Osteoblast (primary cell): ENCODE data around the gene RANBP17. TPM values are rescaled to one million over a fixed set of nuclear protein-coding genes. Genes with fewer than 3 reads are reported as not detected.
A peak's percentile ranks its signal among the peaks of the same experiment; 100 is the strongest.

ENCODE experiments used
- DNase-seq: peaks from one replicate; pipeline ENCODE4 v3.0.0; 2011; ENCODE audit warnings: low spot score, mixed read lengths; ENCODE audit not compliant: insufficient read length; ENCODE audit errors: missing footprints
- H2AFZ ChIP-seq: 2 replicates; pipeline ENCODE4 v1.6.0; 2011; ENCODE audit warnings: mild to moderate bottlenecking, low read length
- H3K27ac ChIP-seq: 2 replicates; pipeline ENCODE4 v1.5.1; 2011; ENCODE audit warnings: mild to moderate bottlenecking, low read depth, low read length, moderate library complexity
- H3K27me3 ChIP-seq: 2 replicates; pipeline ENCODE4 v1.6.0; 2012; ENCODE audit warnings: mild to moderate bottlenecking, control low read depth, inconsistent platforms, low read length, moderate library complexity; ENCODE audit not compliant: insufficient read depth
- H3K36me3 ChIP-seq: 2 replicates; pipeline ENCODE4 v1.5.1; 2011; ENCODE audit warnings: mild to moderate bottlenecking, low read length, control low read depth, moderate library complexity; ENCODE audit not compliant: insufficient read depth
- H3K4me1 ChIP-seq: 2 replicates; pipeline ENCODE4 v1.5.1; 2011; ENCODE audit warnings: mild to moderate bottlenecking, low read length, control low read depth, moderate library complexity; ENCODE audit not compliant: insufficient read depth
- H3K4me2 ChIP-seq: 2 replicates; pipeline ENCODE4 v1.6.0; 2011; ENCODE audit warnings: mild to moderate bottlenecking, low read length; ENCODE audit not compliant: insufficient read depth
- H3K4me3 ChIP-seq: fragments of 200-600 bp; sonication (generic); 3 replicates; pipeline ENCODE4 v1.5.1; 2012; ENCODE audit warnings: mild to moderate bottlenecking, low read length, inconsistent platforms; ENCODE audit not compliant: insufficient read depth
- H3K79me2 ChIP-seq: 2 replicates; pipeline ENCODE4 v1.6.0; 2012; ENCODE audit warnings: mild to moderate bottlenecking, low read length, control low read depth, inconsistent platforms; ENCODE audit not compliant: insufficient read depth
- H3K9me3 ChIP-seq: 2 replicates; pipeline ENCODE4 v1.5.1; 2011; ENCODE audit warnings: low read depth, low read length, control low read depth
- H4K20me1 ChIP-seq: 2 replicates; pipeline ENCODE4 v1.6.0; 2012; ENCODE audit warnings: mild to moderate bottlenecking, low read length, control low read depth; ENCODE audit not compliant: insufficient read depth
- total RNA-seq: library from RNA; depleted of rRNA; stranded (reverse); fragments of >200 nt; gene quantifications from 2 replicates; pipeline ENCODE4 v1.2.3, GENCODE V29; 2012
- TF ChIP-seq, protein P1 (sequence below): IDR thresholded peaks from 2 replicates; pipeline ENCODE4 v1.5.1; 2011; ENCODE audit warnings: mild to moderate bottlenecking, low read depth, low read length, moderate library complexity; ENCODE audit errors: extremely low read depth

The RANBP17 gene
- total RNA-seq, 1 donor = 4.0 TPM

DNA sequence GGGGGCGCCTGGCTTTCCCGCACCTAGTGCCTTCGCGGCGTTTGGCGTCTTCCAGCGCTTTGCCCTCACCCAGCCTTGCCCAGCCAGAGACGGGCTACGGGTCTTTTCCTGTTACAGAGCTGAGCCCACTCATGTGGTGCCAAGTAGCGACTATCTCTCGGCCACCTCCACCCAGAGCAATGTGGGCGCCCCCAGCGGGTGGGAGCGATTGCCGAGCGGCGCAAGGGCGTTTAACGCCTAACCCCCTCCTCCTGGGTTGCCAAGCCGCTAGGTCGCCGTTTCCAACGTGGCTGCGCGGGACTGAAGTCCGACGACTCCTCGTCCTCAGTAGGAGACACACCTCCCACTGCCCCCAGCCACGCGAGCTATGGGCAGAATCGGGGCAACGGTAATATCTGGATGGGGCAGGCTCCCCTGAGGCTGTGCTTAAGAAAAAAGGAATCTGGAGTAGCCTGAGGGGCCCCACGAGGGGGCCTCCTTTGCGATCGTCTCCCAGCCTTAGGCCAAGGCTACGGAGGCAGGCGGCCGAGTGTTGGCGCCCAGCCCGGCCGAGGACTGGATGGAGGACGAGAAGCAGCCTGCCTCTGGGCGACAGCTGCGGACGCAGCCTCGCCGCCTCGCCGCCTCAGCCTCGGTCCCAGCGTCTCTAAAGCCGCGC is 453.0 kb downstream of the RANBP17 start:
- Histone ChIP-seq H3K4me3 (peak overlapping the region; percentile 19), H2AFZ (no peak overlapping the region)

DNA sequence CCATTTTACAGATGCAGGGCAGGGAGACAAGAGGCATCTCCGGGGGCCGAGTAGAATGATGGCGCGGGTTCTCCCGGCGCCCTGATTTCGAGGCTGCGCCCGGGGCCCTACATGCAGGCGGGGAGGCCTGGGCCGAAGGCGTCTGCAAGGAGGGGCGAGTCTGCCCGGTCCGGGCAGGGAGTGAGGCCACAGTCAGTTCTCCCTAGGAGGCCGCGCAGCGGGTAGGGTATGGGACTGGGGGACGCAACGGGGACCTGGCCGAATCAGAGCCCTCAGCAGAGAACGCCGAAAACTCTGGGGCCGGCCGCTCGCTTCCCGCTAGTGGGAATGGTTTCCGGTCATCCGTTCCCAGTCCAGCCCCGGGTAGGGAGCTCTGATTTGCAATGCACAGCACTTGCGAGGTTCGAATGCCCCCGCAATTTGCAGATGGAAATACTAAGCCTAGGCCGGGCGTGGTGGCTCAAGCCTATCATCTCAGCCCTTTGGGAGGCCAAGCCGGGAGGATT is 453.6 kb downstream of the RANBP17 start:
- Histone ChIP-seq H3K4me2 (peak overlapping the region; percentile 32), H3K36me3 (no peaks in the 10 kb centered on the region), H3K9me3 (no peaks in the 10 kb centered on the region), H3K27ac (no peak overlapping the region), H3K27me3 (peaks cover 95% of the 10 kb centered on the region), H3K4me3 (peak overlapping the region; percentile 19), H4K20me1 (no peaks in the 10 kb centered on the region), H3K79me2 (no peaks in the 10 kb centered on the region), H2AFZ (no peak overlapping the region), H3K4me1 (no peaks in the 10 kb centered on the region)
- TF ChIP-seq, protein P1, sequence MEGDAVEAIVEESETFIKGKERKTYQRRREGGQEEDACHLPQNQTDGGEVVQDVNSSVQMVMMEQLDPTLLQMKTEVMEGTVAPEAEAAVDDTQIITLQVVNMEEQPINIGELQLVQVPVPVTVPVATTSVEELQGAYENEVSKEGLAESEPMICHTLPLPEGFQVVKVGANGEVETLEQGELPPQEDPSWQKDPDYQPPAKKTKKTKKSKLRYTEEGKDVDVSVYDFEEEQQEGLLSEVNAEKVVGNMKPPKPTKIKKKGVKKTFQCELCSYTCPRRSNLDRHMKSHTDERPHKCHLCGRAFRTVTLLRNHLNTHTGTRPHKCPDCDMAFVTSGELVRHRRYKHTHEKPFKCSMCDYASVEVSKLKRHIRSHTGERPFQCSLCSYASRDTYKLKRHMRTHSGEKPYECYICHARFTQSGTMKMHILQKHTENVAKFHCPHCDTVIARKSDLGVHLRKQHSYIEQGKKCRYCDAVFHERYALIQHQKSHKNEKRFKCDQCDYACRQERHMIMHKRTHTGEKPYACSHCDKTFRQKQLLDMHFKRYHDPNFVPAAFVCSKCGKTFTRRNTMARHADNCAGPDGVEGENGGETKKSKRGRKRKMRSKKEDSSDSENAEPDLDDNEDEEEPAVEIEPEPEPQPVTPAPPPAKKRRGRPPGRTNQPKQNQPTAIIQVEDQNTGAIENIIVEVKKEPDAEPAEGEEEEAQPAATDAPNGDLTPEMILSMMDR = no peak
- DNase-seq = peak; percentile 86

More for the DNA sequence above, 453.0 kb downstream of the RANBP17 start:
- H3K4me2 ChIP-seq = no peak overlapping the region
- DNase-seq = peak; percentile 86
- no peak overlapping the region for H3K27ac ChIP-seq
- no peaks in the 10 kb centered on the region for H3K9me3 ChIP-seq
- H3K36me3 ChIP-seq = no peaks in the 10 kb centered on the region
- H3K4me1 ChIP-seq = no peaks in the 10 kb centered on the region
- no peaks in the 10 kb centered on the region for H3K79me2 ChIP-seq
- TF ChIP-seq, protein P1 = no peak
- H4K20me1 ChIP-seq = no peaks in the 10 kb centered on the region
- H3K27me3 ChIP-seq = peaks cover 96% of the 10 kb centered on the region

DNA sequence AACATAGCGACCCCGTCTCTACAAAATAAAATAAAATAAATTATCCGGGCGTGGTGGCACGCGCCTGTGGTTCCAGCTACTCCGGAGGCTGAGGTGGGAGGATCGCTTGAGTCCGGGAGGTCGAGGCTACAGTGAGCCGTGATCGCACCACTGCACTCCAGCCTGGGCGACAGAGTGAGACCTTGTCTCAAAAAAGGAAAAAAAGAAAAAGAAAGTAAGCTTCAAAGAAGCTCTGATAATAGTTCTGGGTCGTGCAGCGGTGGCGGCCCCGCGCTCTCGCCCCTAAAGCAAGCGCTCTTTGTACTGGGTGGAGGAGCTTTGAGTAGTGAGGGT is 454.1 kb downstream of the RANBP17 start:
- Histone ChIP-seq H4K20me1 (no peaks in the 10 kb centered on the region), H3K4me1 (no peaks in the 10 kb centered on the region), H2AFZ (no peak overlapping the region), H3K27ac (no peak overlapping the region), H3K4me3 (no peak overlapping the region), H3K36me3 (no peaks in the 10 kb centered on the region), H3K79me2 (no peaks in the 10 kb centered on the region), H3K27me3 (peaks cover 93% of the 10 kb centered on the region), H3K4me2 (no peak overlapping the region), H3K9me3 (no peaks in the 10 kb centered on the region)
- TF ChIP-seq, protein P1 = no peak
- no peak for DNase-seq

DNA sequence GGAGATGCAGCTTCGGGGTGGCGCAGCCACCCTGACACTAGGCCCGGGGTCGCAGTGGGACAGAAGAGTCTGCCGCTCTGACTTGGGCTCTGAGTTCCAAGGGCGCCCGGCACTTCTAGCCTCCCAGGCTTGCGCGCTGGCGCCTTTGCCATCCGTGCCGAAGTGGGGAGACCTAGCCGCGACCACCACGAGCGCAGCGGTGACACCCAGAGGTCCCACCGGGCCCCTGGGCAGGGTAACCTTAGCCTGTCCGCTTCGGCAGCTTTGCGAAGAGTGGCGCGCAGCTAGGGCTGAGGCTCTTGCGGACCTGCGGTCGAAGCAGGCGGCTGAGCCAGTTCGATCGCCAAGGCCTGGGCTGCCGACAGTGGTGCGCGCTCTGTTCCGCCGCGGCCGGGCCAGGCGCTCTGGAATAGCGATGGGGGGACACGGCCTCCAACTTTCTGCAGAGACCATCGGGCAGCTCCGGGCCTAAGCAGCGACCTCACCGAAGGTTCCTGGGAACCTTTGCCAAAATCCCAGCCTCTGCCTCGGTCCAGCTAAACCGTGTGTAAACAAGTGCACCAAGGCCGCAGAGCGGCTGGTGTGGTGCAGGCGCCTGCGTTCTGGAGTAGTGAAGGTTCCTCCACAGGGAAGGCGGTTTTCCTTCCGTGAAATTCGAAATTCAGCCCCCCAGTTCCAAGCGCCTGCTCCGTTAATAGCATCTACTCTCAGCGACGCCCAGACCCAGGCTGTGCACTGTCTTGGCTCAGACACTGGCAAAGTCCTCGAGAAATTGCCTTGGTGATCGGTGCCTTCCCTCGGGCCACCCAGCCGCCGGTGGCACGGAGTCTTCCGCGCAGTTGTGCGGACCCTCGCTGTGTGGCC is 454.7 kb downstream of the RANBP17 start:
- no peaks in the 10 kb centered on the region for H3K9me3 ChIP-seq
- no peaks in the 10 kb centered on the region for H3K4me1 ChIP-seq
- H2AFZ ChIP-seq = no peak overlapping the region
- H3K27me3 ChIP-seq = peaks cover 92% of the 10 kb centered on the region
- DNase-seq = peak; percentile 85
- TF ChIP-seq, protein P1 = no peak
- H4K20me1 ChIP-seq = no peaks in the 10 kb centered on the region
- no peaks in the 10 kb centered on the region for H3K79me2 ChIP-seq
- no peak overlapping the region for H3K4me3 ChIP-seq
- H3K4me2 ChIP-seq = no peak overlapping the region
- no peak overlapping the region for H3K27ac ChIP-seq
- H3K36me3 ChIP-seq = no peaks in the 10 kb centered on the region
